SKM-1 (cell line): ENCODE data around the gene DCD.
"Not testable (repeated sequence)": the region's sequence is repeated elsewhere in the genome, so short reads cannot be mapped to it uniquely, and the experiment has no call there.

Experiments
- DNase-seq: peaks from one replicate; lab custom pipeline; 2025; ENCODE audit not compliant: unreplicated experiment; lab: John Stamatoyannopoulos, UW

DCD gene

DNA sequence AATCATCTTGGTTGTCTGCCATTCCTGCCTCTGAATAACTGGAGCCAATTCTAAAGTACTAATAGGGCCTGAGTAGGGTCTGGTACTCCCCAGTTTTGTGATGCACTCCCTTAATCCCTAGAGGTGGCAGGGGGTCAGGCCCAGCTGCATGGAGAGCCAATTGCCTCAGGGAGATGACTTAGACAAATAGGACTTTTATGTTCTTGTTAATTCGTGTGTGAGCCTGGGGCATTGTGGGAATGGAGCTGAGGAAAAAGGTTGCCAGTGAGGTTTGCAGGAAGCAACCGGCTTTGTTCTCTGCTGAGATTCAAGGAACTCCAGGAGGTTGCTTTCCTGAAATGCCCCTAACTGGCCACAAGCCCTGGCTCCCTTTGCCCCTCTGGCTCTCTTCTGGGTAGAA is 6.8 kb upstream of the DCD start:
- no peak for DNase-seq

- no peak for DNase-seq
Observed at GRCh38 chr12:54653025-54653424, 4.9 kb upstream of the DCD start.

DNA sequence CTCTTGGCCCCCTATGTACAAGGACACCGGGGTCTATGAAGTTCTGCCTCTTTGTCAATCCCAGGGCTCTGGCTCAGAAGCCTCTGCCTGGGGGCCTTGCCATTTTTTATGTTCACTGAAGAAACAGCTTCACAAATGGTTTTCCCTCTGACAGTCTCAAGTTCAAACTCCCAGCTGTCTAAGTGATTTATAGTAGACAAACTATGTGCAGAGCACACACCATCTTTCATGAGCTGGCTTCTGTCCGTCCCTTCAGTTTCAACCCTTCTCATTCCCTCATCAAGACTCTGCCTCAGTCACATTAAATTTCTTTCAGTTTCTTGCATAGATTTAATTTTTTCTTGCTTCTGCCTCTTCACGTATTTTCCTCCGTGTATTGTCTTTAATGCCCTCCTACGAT is 2.7 kb upstream of the DCD start:
- no peak for DNase-seq

DNA sequence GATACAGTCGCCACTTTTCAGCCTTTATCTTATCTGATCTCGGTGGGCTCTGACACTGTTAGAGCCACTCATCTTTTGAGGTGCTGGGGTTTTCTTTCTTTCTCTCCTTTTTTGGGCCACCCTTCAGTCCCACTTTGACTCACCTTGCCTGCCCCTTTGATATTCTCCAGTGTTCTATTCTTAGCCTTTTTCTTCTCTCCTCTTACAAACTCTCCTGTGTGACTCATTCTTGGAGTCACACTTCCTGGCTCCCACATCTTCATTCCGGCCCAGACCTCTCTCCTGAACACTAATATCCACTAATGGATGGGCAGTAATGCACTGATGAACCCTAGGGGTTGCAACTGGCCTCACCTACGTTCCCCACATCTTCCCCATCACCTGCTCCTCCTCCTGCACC is 2.2 kb upstream of the DCD start:
- no peak for DNase-seq

DNA sequence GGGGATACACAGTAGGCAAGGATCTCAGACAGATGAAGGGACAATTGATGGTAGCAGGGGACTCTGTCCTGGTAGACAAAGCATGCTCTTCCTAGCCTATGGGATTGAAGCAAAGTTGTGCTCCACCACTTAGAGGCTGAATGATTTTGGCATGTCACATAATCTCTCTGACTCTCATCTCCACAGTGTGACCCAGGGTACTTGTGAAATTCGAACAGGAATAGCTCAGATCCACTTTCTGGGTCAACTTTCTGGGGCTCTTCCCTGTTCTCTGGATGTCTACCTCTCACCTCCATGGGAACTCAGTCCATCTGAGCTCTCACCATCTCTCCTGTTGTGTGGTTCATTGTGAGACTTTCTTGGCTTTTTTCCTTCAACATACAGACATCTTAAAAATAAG is 1.7 kb upstream of the DCD start:
- no peak for DNase-seq

DNA sequence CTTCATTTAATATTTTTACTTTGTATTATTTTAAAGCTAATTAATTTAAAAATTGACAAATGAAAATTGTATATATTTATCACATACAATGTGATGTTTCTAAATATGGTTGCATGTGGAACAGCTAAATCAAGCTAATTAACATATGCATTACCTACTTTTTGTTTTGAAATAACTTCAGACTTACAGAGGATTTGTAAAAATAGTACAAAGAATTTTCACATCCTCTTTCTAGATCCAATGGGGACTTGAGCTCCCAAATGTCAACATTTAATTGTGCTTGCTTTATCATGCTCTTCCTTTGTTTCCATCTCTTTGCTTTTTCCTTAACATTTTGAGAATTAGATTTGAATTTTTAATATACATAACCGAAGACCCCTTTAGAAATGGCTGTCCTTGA is 6.6 kb downstream of the DCD start:
- DNase-seq, result no peak

DNA sequence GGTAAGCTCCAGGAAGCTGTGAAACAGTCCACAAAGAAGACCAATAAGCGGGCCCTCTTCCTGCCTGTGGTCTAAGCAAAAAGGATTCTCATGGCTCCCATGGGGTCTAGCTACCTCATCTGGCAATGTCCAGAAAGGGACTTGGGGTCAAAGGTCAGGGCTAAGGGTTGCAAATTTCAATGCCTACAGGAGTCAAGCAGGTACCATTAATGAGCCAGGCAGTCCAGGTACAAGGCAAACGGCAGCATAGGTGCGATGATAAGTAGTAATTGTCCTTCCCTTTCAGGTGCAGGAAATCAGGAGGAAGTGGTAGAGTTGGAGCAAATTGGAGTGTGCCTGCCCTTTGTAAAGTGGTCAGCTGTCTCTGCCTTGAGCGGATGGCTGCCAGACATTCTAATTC is 7.1 kb downstream of the DCD start:
- DNase-seq, result no peak

GRCh38 chr12:54639112-54639511 is 9.1 kb downstream of the DCD start:
- DNase-seq, result not testable (repeated sequence)

GRCh38 chr12:54634795-54635194 is 13.4 kb downstream of the DCD start, which contains the start of gene LACRT:
Gene LACRT (minus strand): TSS chr12:54634895. CDS start chr12:54634841, 54 bp downstream.
- no peak for DNase-seq

DNA sequence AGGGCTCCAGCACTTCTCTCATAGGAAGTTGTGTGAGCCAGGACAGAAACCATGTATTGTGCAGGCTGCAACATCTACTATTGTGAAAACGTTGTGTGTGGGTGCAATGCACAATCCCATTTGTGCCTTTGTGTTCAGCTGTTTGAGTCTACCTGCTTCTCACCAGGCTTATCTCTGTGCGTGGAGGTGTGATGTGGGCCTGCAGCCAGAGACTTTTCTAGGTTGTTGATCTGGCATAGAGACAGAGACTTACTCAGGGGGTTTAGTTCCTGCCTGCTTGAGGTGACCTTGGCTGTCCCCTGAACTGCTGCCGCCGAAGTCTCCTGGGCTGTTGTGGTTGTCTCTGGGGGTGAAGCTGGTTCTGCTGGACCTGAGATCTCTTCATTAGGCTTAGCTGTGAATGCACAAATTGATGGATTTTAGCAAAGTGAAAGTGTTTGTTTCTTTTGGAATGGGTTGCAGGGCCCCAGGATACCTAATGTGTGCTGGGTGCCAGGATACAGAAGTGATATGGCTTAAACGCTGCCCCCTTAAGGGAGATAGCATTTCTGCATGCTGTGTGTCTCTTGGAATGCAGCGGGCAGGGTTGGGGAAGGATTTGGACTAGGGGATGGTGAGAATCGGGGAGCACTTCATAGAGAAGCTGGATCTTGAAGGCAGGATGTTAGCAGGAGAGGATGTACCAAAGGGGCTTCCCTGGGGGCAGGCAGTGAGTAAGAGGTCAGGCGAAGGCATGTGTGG is 16.0 kb downstream of the DCD start:
- DNase-seq, result no peak

DNA sequence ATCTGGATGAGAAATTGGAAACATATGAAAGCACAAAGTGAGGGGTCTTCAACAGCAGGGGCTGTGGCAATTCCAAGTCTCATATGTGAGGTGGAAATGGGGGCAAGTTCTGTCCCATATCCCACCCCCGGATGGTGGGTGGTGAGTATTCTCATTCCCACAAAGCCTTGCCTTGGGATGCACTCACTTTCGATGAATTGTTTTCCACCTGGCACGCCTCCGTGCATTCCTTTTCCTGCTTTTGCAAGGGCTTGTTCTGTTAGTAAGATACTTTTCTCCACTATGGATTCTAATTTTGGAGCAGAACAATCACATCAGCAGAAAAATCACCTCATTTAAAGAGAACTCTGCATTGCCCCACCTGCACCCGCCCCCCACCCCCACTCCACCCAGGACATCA is 16.6 kb downstream of the DCD start:
- no peak for DNase-seq

DNA sequence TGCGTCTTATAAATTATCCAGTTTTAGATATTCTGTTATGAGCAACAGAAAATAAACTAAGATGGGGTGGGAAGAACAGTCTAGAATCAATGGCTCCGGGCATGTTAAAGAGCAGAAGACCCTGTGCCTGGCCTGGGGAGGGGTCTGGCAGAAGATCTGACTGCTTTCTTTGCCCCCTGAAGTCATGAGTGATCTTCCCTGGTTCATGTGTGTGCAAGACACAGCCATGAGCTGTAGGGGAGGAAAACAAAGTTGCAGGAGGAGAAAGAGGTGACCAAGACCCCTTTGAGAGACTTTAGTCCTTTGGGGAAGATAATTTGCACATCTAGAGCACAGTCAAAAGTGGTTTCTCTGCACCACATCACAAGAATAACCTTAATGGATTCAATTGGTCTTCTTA is 18.2 kb downstream of the DCD start:
- no peak for DNase-seq

DNA sequence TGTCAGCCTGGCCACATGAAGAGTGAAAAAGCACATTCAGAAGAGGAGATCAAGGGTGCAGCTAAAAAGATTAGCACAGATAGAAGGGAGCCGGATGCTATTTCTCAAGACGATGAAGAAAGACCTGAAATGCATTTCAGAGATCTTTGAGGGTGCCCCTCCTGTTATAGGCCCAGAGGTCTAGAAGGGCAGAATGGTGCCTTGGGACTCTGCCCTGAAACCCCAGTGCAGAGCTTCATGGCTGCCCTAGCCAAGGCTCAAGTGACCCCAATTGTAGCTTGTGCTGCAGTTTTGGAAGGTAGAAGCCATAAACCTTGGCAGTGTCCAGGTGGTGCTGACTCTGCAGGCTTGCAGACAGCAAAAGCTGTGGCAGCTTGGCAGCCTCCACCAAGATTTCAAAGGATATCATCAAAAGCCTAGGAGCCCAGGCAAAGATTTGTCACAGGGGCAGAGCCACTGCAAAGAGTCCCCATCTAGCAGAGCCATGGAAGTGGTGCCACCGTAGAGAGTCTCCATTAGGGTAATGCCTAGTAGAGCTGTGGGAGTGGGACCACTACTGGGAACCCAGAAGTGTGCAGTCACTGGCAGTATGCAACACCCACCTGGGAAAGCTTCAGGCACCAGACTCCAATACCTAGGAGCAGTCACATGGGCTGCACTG is 19.8 kb downstream of the DCD start:
- no peak for DNase-seq

DNA sequence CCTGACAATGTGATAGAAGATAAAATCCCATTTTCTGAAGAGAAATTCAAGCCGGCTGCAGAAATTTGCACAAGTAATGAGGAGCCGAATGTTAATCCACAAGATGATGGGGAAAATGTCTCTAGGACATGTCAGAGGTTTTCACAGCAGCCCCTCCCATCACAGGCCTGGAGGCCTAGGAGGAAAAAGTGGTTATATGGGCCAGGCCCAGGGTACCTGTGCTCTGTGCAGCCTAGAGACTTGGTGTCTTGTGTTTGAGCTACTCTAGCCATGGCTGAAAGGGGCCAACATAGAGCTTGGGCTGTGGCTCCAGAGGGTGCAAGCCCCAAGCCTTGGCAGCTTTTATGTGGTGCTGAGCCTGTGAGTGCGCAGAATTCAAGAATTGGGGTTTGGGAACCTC is 20.9 kb downstream of the DCD start:
- DNase-seq, result no peak

GRCh38 chr12:54625598-54625997 is 22.6 kb downstream of the DCD start:
- no peak for DNase-seq

- no peak for DNase-seq
Observed at GRCh38 chr12:54624315-54625279, 23.6 kb downstream of the DCD start.

GRCh38 chr12:54622463-54623183 is 25.5 kb downstream of the DCD start:
- DNase-seq, result no peak

DNA sequence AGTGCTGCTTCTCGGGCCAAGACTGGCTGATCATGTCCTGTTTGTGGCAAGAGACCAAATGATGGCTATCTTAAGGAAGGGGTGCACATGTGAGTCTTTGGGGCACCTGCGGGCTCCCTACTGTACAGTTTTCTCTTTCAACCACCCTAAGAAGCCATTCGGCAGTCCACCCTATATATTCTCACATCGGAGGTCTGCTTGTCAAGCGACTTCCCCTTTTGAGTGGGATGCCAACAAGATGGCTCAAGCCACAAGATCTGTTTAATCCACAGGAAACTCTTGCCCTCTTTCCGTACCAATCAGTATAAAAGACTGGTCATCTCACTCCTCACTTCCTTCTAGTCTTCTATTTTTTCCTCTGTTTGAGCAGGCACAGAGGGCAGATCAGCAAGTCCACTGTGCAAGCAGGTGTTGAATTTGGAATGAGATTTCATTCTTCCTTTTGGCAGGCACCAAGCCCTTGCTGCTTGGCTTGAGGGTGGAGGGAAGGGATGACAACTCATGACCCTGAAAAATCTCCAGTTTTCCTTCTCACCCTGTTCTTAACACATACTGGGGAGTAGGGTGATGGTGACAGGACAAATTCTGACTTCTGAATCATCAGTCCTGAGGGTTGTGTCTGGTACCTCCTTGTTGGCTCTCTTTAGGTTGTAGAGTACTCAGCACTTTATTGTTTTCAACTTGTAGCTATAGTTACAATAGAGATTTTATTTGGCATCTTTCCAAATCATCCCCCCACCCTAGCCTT is 31.1 kb downstream of the DCD start:
- DNase-seq, result no peak

- no peak for DNase-seq
Observed at GRCh38 chr12:54612225-54612750, 35.9 kb downstream of the DCD start.

- DNase-seq, result no peak
Observed at GRCh38 chr12:54611715-54612149, 36.4 kb downstream of the DCD start.
